Neural crest cell (in vitro differentiated cells): Measurements from ENCODE around the gene TAGAP. TPM values are rescaled to one million over a fixed set of nuclear protein-coding genes. Genes with fewer than 3 reads are reported as not detected.

Experiments used
- DNase-seq: peaks from one replicate; pipeline ENCODE4 v3.0.0; 2021; ENCODE audit warnings: low read depth, mixed read lengths, low spot score
- H3K27ac Mint-ChIP-seq: one replicate; pipeline ENCODE4 v1.8.0; 2021; ENCODE audit warnings: mild to moderate bottlenecking, mixed read lengths; ENCODE audit not compliant: unreplicated experiment
- H3K27me3 Mint-ChIP-seq: 2 replicates; pipeline ENCODE4 v1.8.0; 2021; ENCODE audit warnings: low read depth, mild to moderate bottlenecking, mixed read lengths
- H3K36me3 Mint-ChIP-seq: 2 replicates; pipeline ENCODE4 v1.8.0; 2021; ENCODE audit warnings: low read depth, mild to moderate bottlenecking, mixed read lengths
- H3K4me1 Mint-ChIP-seq: 2 replicates; pipeline ENCODE4 v1.8.0; 2021; ENCODE audit warnings: mixed read lengths
- H3K4me3 Mint-ChIP-seq: one replicate; pipeline ENCODE4 v1.8.0; 2021; ENCODE audit warnings: mild to moderate bottlenecking, mixed read lengths
- H3K9me3 Mint-ChIP-seq: 2 replicates; pipeline ENCODE4 v1.8.0; 2021; ENCODE audit warnings: mixed read lengths
- total RNA-seq: library from RNA; stranded (reverse); gene quantifications from 2 replicates; pipeline ENCODE4 v1.2.1, GENCODE V29; 2021
- TF ChIP-seq, protein P1 (sequence below): fragments of 200-600 bp; sonication (generic); conservative IDR thresholded peaks from 2 replicates; pipeline ENCODE4 v1.5.0; 2021; ENCODE audit warnings: antibody characterized with exemption, mild to moderate bottlenecking

The TAGAP gene
- total RNA-seq, 1 donor from 2014 or later: not detected

DNA sequence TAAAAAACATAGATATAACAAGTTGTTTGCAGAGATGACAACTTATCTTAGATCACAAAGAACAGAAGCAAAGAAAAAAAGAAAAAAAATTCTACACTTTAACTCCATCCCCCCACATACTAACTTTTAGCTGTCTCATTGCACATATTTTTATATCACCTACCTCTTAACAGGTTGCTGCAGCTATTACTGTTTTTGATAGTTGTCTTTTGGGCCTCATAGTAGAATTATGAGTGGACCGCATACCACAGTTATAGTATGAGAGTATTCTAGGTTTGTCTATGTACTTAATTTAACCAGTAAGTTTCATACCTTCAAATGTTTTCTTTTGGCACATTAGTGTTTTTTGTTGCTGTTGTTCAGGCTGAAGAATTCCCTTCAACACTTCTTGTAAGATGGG, 57.1 kb downstream of the TAGAP start:
- TF ChIP-seq, protein P1, sequence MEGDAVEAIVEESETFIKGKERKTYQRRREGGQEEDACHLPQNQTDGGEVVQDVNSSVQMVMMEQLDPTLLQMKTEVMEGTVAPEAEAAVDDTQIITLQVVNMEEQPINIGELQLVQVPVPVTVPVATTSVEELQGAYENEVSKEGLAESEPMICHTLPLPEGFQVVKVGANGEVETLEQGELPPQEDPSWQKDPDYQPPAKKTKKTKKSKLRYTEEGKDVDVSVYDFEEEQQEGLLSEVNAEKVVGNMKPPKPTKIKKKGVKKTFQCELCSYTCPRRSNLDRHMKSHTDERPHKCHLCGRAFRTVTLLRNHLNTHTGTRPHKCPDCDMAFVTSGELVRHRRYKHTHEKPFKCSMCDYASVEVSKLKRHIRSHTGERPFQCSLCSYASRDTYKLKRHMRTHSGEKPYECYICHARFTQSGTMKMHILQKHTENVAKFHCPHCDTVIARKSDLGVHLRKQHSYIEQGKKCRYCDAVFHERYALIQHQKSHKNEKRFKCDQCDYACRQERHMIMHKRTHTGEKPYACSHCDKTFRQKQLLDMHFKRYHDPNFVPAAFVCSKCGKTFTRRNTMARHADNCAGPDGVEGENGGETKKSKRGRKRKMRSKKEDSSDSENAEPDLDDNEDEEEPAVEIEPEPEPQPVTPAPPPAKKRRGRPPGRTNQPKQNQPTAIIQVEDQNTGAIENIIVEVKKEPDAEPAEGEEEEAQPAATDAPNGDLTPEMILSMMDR: no peak
- Mint-ChIP-seq H3K4me3 (no peak overlapping the region), H3K4me1 (no peaks in the 10 kb centered on the region), H3K27me3 (no peaks in the 10 kb centered on the region), H3K9me3 (peaks cover 15% of the 10 kb centered on the region), H3K27ac (no peak overlapping the region), H3K36me3 (peaks cover 31% of the 10 kb centered on the region)
- no peak for DNase-seq

Other genes starting within 250 kb of the TAGAP start
- gene EZR, start 225.6 kb downstream of the TAGAP start, total RNA-seq: 86.7 and 88.2 TPM in 2 replicates
- gene RSPH3, start 44.8 kb downstream of the TAGAP start, total RNA-seq: 5.4 and 6.0 TPM in 2 replicates
- 0.05 and 0.09 TPM in 2 replicates for gene FNDC1, start 124.4 kb upstream of the TAGAP start, total RNA-seq